Frontal cortex (tissue), 4 donors: ENCODE data around the gene KLF16. TPM values are rescaled to one million over a fixed set of nuclear protein-coding genes. Genes with fewer than 3 reads are reported as not detected.
"Not testable (repeated sequence)": the region's sequence is repeated elsewhere in the genome, so short reads cannot be mapped to it uniquely, and the experiment has no call there.

ENCODE experiments used
- DNase-seq, 2 donors: peaks; one replicate each; pipeline ENCODE4 v3.0.0; 2012; ENCODE audit warnings: low spot score in 2 of 2
- FAIRE-seq: peaks from 2 replicates; lab custom pipeline; 2012; peaks lifted over from hg19 to GRCh38; lab: Jason Lieb, UNC
- total RNA-seq: library from RNA; depleted of rRNA; stranded (reverse); fragments of >200 nt; gene quantifications from one replicate; pipeline ENCODE4 v1.2.3, GENCODE V29; 2014
- donor health status: control.
- donor health status: control.
- donor health status: control.

The KLF16 gene
- total RNA-seq, 1 donor from 2014 or later: 2.9 TPM

DNA sequence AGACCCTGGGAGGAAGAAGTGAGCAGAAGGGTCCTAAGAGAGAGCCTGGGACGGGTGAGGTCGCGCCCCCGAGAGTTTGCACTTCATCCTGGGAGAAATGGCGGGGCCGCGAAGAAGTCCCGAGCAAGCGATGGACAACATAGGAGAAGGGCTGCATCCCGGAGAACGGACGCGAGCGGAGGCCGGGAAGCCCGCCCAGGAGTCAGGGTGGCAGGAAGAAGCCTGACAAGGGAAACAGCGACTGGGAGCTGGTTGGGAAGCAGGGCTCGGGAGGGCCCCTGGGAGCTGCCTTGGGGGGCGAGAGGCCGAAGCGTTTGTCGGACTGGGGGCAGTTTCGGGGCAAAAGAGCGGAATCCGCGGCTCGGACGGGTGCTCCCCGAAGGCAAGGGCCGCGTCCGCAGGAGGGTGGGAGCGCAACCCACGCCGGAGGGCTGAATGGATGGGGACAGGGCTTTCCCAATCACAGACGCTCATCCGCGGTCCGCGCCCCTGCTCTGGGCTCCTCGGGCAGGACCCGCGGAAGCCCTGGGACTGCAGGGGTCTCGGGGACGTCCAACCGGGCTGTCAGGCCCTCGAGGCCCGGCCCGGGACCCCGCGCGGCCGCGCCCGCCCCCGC lies 21.4 kb upstream of the KLF16 start:
- FAIRE-seq (no peak), DNase-seq (peak in 1 of 2 donors; percentile 51)

DNA sequence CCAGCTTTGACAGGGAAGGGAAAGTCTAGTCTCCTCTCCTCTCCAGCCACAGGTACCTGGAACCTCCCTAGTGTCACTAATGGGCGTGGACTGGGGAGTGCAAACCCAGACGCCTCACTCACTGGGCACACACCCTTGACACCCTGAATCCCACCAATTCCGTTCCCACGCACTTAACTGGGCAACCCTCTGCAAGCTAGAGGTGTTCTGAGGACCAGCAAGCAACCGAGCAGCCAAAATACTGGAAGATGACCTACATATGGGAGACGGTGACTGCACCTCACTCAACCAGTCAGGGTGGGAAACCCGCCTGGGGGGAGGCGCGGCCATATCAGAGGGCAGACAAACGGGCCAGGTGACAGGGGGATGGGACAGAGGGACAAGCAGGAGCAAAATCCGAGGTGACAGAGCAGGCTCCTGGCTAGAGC lies 20.9 kb upstream of the KLF16 start:
- DNase-seq (no peak), FAIRE-seq (no peak)

DNA sequence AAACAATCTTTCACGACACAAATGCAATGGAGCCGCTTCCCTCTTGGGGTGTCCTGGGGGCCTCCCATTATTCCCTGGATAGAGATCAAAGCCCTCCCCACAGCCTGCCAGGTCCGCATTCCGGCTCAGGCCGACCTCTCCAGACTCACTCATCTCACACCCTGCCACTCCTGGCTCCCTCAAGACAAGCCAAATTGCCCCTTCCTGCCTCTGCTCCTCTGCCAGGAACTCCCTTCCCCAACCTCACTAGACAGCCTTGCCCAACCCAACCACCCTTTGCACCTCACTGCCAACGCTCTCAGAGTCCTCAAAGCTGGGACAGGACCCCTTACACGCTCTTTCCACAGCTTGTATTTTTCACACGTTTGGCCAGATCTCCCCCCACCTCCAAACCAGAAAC lies 20.4 kb upstream of the KLF16 start:
- DNase-seq (no peak), FAIRE-seq (no peak)

DNA sequence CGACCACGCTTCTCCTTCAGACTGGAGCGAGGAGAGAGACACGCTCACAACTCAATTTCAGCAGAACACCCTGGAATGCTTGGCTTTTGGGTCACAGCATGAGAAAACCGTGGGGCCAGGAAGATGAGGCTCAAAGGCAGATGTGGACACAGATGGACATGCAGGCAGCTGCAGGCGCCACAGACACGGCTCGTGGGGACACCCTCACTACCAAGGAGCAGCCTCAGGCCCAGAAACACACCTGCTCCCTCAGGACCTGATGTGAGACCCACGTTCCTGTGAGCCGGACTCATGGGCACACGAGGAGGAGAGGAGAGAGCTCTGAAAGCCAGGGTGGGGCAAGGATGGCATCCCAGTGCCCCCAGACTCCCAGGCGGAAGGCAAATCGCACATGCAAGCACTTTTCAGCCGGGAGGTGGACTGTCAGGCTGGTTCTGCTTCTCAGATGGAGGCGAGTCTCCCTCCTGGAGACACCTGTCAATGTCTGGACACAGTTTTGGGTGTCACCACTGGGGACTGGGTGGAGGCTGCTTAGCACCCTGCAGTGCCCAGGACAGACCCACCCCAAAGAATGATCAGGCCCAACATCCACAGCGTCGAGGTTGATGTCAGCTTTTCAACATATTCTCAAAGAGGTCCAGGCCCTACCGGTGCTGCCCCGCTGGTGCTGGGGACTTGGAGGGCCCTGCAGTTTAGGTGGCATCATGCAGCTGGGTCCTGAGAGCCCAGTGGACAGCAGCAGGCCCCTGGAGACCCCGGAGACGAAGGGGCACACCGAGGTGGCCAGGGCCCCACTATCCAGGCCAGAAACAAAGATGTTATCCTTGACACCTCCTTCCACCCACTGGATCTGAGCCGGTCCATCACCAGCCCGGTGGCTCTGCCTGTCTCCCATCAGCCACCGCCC lies 19.7 kb upstream of the KLF16 start:
- no peak for FAIRE-seq

DNA sequence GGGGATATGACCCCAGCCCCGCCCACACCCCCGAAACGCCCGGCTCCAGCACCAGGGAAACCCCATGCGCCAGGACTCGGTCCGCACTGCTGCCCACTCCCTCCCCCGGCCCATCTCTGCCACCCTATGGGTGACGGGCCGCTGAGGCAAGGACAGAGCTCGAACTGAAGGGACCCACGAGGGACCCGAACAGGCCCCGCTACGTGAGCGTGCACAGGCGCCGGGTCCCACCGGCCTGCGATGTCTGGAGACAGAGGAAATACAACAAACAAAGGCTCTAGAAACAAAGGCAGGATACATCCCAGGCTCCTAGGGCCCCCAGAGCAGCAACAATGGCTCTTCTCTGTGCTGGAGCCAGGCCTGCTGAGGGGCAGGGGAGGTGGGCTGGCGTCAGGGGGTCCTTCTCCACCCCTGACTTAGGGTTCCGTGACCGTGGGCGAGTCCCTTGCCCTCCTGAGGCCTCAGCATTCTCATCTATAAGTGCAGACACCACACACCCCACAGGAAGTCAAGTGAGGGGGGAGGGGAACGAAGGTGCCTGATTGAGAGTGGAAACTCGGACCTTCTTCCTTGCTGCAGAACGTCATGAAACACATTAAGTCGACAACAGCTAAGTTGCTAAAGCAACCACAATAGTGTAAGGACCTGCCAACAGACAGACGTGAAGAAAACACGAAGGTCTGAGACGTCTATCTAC lies 18.9 kb upstream of the KLF16 start:
- no peak for FAIRE-seq
- peak in 1 of 2 donors; percentile 69 for DNase-seq

More for the DNA sequence above, 19.7 kb upstream of the KLF16 start:
- DNase-seq: peak in 1 of 2 donors; percentile 45

DNA sequence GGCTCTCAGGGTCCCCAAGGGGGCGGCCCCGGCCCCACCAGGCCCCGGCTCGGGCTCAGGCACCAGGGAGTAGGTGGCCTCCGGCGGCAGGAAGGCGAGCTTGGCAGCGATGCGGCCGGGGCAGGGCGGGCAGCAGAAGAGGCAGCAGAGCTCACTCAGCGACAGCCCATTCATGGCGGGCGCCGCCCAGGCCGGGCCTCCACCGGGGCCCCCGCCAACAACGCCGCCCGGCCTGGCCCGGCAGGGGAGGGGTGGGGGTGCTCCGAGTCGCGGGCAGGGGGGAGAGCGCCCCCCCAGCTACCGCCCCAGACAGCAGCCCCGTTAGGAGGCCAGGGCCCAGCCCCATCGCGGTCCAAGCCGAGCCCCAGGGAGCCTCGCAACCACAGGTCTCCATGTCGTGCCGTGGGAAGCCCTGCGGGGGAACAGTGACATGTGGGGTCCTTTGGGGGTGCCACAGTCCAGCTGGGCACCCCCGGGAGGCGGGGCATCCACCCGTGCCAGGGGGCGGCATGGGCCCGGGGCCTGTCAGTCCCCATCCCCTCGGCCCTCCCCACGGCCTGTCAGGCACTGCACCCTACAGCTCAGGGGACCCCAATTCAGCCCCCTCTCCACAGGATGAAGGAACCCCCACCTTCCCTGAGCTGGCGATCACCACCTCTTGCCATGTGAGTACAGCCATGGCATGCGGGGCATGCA lies 18.2 kb upstream of the KLF16 start:
- DNase-seq: peak in 1 of 2 donors; percentile 62
- not testable (repeated sequence) for FAIRE-seq

DNA sequence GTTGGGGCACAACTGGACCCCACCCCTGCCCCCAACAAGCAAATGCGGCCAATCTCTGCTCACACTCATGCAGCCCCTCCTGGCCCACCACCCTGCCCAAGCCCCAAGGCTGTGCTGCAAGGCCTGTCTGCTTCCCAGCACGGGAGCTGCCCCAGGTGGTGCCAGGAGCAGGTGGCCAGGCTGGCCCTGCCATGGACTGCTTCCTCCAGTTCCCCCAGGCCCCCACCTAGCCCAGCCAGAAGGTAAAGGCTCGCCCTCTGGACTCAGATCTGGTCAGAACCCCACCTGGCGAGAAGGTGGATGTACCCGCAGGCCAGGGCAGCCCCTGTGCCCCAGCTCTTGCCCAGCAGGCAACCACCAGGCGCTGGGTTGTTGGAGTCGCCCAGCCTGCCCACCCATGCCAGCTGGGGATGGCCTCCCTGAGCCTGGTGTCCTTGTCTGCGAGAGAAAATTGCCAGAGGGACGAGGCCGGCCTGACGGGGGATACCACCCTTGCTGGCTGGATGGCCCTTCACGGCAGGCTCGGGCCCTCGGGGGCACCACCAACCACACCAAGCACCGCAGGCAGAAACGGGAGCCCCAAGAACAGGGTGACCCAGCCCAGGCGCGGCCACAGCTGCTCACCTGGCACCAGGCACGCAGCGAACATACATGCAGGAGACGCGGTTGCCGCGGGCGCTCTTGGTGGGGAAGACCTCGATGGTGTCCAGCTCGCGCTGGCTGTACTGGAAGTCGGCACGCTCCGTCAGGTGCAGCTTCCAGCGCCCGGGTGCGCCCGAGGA lies 17.4 kb upstream of the KLF16 start:
- DNase-seq (no peak), FAIRE-seq (no peak)

DNA sequence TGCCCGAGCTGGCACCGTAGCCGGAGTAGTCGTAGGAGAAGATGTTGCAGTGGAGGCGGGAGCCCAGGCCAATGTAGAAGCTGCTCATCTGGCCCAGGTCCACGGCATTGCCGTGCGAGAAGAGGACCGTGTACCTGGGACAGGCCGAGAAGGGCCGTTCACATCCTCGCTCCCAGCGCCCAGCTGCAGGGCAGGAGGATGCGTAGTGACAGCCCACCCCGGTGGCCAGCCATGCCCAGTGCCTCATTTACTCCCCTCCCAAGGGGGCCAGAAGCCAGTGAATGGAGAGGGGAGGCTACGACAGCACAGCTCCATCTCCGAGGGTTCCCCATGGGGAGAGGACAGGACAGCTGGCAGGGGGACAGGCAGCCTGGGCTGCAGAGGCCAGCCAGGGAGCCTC lies 16.6 kb upstream of the KLF16 start:
- FAIRE-seq, DNase-seq: not testable (repeated sequence)

DNA sequence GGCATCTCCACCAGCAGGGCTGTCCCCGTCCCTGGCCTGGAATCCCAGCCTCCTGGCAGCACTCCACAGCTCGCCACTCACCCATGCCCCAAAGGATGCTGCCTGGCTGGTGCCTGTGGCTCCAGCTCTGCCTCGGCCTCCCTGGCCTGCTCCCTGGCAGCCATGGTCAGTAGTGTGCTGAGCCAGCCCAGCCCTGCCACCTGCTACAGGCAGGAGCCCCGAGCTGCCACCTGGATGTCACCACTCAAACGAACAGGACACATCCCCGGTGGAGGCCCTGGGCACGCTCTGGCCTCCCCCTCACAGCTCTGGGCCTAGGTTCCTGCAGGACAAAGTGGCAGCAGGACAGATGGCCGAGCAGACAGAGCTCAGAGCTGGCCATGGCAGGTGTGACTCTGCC lies 15.2 kb upstream of the KLF16 start:
- DNase-seq, FAIRE-seq: not testable (repeated sequence)

DNA sequence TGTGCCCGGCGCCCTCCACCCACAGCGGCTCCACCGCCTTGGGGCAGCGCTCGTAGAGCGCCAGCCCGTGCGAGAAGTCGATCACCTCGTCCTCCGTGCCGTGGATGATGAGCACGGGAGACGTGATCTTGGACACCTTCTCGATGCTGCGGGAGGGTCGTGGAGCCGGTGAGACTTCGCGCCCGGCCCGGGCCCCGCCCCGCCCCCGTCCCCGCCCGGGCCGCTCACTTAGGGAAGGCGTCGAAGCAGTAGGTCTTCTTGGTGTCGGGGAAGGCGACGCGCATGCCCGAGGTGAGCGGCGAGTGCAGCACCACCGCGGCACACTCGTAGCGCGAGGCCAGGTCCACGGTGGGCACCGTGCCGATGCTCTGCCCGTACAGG lies 13.9 kb upstream of the KLF16 start:
- not testable (repeated sequence) for DNase-seq, FAIRE-seq

DNA sequence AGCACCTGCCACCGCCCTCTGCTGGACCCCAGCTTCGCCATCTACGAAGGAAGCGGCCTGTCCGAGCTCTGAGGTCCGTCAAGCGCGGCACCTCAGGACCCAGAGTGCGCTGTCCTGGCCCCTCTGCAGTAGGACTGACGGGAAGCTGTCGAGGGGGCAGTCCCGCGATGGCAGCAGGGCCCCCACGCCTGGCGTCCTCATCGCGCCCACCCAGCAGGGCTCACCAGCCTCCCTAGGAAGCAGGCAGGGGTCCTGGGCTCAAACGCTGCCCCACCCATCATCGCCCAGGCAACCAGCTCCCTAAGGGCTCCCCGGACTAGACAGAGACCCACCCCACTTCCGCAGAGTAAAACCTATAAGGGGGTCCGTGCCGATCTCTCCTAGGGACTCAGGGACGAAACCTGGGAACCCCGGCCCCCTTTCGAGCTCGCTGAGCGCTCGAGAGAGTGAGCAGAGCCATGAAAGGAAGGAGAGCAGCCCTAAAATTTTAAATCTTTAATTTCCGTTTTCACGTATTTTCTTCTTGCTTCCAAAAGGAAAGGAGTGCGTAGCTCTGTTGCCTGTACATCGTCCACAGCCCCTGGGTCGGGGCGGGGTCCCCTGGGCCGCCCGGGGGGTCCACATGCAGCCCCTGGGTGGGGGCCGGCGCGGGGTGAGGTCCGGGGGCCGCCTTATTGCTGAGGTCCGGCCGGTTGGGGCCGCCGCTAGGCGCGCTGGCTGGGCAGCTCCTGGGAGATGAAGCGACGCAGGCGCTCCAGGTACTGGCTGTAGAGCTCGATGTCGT lies 13.3 kb upstream of the KLF16 start:
- not testable (repeated sequence) for FAIRE-seq

DNA sequence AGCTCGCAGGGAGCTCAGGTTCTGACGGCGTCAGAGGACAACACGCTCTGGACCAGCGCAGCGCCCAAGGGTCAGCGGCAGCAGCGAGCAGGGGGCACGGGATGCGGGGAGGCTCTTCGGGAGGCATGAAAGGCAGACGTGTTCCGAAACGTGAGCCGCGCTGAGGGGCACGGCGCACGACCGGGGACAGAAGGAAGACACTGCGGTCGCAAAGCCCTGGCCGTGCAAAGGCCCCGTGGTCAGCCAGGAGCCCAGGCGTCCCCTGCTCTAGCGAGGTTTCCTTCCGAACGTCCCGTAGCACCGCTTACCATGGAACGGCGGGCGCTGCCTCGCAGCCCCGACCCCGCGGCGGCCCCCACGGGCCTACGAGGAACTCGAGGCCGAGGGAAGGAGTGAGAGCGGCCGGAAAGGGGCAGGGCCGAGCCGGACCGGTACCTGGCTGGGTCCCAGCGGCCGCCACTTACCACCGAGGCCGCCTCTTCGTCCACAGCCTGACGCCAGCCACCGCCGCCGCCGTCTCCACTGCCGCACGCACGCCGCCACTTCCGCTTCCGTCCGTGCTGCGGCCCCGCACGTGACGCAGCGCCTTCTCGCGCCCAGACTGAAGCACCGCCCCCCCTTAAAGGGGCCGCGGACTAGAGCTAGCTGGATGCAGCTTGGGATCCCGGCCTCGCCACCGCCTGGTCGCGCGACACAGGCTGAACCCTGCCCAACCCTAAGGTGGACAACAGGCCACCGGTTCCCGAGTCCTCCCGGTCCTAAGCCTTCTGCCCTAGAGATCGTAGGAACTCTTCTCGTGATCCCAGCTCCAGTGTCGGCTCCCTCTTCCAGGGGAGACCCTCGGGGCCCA lies 12.5 kb upstream of the KLF16 start:
- DNase-seq: peak; percentile 94 to 95
- no peak for FAIRE-seq

More for the DNA sequence above, 13.3 kb upstream of the KLF16 start:
- peak in 1 of 2 donors; percentile 31 for DNase-seq

DNA sequence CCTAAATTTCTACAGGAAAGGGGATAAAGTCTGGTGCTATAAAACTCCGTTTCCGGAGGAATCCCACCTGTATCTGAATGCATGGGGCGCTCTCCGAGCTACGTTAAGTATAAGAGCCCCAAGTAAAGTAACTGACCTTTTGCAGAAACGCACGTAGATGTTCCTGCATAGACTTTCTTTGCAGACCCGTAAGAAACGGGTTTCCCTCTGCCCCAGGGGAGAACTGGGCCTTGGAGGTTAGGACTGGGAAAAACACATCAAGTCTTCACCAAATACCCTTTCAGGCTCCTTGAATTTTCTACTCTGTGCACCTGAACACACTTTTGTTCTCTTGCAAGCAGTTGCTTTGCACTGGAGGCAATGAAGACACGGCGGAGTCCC lies 11.9 kb upstream of the KLF16 start:
- FAIRE-seq, DNase-seq: not testable (repeated sequence)

DNA sequence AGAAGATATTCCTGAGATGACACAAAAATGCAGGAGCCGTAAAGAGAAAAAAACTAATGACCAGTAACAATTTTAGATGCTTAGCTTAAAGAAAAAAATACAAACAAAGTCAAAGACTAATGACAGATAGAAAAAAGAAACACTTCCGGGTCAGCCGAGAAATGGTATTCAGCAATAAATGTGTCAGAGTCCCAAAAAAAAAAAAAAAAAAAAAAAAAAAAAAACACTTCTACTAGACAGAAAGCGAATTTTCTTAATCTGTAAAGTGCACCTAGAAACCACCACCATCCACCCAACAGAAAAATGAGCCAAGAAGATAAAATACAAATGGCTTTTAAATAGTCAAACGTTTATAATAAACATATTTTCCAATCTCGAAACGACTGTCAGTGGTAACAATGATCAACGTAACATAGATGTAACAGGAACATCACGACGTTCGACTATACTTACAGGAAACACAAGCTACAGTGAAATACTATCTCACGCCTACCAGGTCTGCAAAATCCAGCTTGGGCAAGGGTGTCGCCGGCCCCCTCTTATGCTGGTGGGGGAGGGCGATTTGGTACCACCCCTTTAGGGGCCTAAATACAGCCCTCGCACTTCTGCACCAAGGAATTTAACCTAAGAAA lies 11.3 kb upstream of the KLF16 start:
- FAIRE-seq (peak; percentile 37), DNase-seq (no peak)

DNA sequence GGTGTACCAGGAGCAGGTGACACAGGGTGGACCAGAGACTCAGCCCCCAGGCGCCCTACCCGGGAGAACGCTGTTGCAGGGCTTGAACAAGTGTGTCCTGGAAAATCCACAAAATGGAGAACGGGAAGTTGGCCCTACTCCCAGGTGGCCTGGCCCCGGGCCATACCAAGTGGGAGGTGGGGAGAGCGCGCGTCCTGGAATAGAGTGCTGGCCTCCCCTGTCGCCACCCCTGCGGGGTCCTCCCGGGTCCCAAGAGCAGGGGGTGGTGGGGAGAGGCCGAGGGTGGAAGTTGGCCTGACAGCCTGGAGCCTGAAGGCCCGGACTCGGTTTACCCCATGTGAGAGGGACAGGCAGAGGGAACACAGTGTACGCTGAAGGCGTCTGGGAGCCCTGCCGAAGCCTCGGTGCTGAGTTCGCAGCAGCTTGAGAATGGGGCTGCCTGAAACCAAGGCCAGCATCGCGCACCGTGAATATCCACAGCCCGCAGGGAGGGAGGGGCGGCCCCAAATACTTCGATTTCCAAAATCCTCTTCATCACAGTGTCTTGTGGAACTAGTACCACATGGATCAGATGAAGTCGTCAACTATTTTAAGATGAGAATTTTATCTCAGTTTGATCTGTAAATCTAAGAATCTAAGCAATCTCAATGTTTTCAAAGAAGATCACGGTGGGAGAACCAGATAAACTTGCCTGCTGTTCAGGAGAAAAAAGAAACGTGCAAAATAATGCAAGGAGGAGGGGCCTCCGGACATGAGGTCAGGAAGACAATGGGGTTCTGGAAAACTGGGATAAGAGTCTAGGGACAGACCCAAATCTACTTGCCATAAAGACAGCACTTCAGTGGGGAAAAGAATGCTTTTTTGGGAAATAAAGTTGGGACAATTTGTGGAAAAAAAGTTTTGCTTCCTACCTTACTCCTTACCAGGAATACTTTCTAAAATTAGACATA lies 10.4 kb upstream of the KLF16 start:
- FAIRE-seq (no peak), DNase-seq (no peak)
